ENCODE data around the gene DOCK1.

DOCK1 gene

GRCh38 chr10:127157089-127157488 is 251.9 kb downstream of the DOCK1 start:
- DNase-seq (ENCODE audit: extremely low read depth in 1 of 2, low read depth in 1 of 2), result no peak

GRCh38 chr10:127157506-127158200 is 252.4 kb downstream of the DOCK1 start:
- DNase-seq (ENCODE audit: extremely low read depth in 1 of 2, low read depth in 1 of 2), result no peak

- DNase-seq (ENCODE audit: extremely low read depth in 1 of 2, low read depth in 1 of 2), result no peak
Observed at GRCh38 chr10:127158662-127159061, 253.4 kb downstream of the DOCK1 start.

GRCh38 chr10:127159648-127160245 is 254.5 kb downstream of the DOCK1 start:
- DNase-seq (ENCODE audit: extremely low read depth in 1 of 2, low read depth in 1 of 2), result no peak

- no peak for DNase-seq (ENCODE audit: extremely low read depth in 1 of 2, low read depth in 1 of 2)
Observed at GRCh38 chr10:127161482-127161881, 256.3 kb downstream of the DOCK1 start.

- DNase-seq (ENCODE audit: extremely low read depth in 1 of 2, low read depth in 1 of 2), result no peak
Observed at GRCh38 chr10:127162841-127163240, 257.6 kb downstream of the DOCK1 start.

- DNase-seq (ENCODE audit: extremely low read depth in 1 of 2, low read depth in 1 of 2), result no peak
Observed at GRCh38 chr10:127168261-127168660, 263.0 kb downstream of the DOCK1 start.

GRCh38 chr10:127174866-127175265 is 269.6 kb downstream of the DOCK1 start:
- no peak for DNase-seq (ENCODE audit: extremely low read depth in 1 of 2, low read depth in 1 of 2)

GRCh38 chr10:127175357-127176110 is 270.3 kb downstream of the DOCK1 start:
- no peak for DNase-seq (ENCODE audit: extremely low read depth in 1 of 2, low read depth in 1 of 2)

GRCh38 chr10:127176649-127177048 is 271.4 kb downstream of the DOCK1 start:
- no peak for DNase-seq (ENCODE audit: extremely low read depth in 1 of 2, low read depth in 1 of 2)

- DNase-seq (ENCODE audit: extremely low read depth in 1 of 2, low read depth in 1 of 2), result no peak
Observed at GRCh38 chr10:127179612-127180250, 274.5 kb downstream of the DOCK1 start.

- DNase-seq (ENCODE audit: extremely low read depth in 1 of 2, low read depth in 1 of 2), result no peak
Observed at GRCh38 chr10:127182161-127182560, 276.9 kb downstream of the DOCK1 start.

GRCh38 chr10:127184582-127184981 is 279.4 kb downstream of the DOCK1 start:
- no peak for DNase-seq (ENCODE audit: extremely low read depth in 1 of 2, low read depth in 1 of 2)

GRCh38 chr10:127186813-127187212 is 281.6 kb downstream of the DOCK1 start:
- DNase-seq (ENCODE audit: extremely low read depth in 1 of 2, low read depth in 1 of 2), result no peak

GRCh38 chr10:127189226-127189625 is 284.0 kb downstream of the DOCK1 start:
- no peak for DNase-seq (ENCODE audit: extremely low read depth in 1 of 2, low read depth in 1 of 2)

- DNase-seq (ENCODE audit: extremely low read depth in 1 of 2, low read depth in 1 of 2), result no peak
Observed at GRCh38 chr10:127190427-127190826, 285.2 kb downstream of the DOCK1 start.

GRCh38 chr10:127193125-127193524 is 287.9 kb downstream of the DOCK1 start:
- DNase-seq (ENCODE audit: extremely low read depth in 1 of 2, low read depth in 1 of 2), result no peak

GRCh38 chr10:127194111-127194510 is 288.9 kb downstream of the DOCK1 start:
- no peak for DNase-seq (ENCODE audit: extremely low read depth in 1 of 2, low read depth in 1 of 2)

GRCh38 chr10:127194599-127194998 is 289.4 kb downstream of the DOCK1 start:
- no peak for DNase-seq (ENCODE audit: extremely low read depth in 1 of 2, low read depth in 1 of 2)

- DNase-seq (ENCODE audit: extremely low read depth in 1 of 2, low read depth in 1 of 2), result no peak
Observed at GRCh38 chr10:127195041-127195506, 289.8 kb downstream of the DOCK1 start.

GRCh38 chr10:127195571-127196281 is 290.5 kb downstream of the DOCK1 start:
- DNase-seq (ENCODE audit: extremely low read depth in 1 of 2, low read depth in 1 of 2), result no peak
